GM19023 (cell line): ENCODE results near the gene POLDIP2.
A peak's percentile ranks its signal among the peaks of the same experiment; 100 is the strongest.

Experiments used
- ATAC-seq: cut with Tn5 transposase; IDR thresholded peaks from one replicate; pipeline ENCODE4 v1.9.1; 2021; ENCODE audit warnings: mild to moderate bottlenecking, moderate library complexity; ENCODE audit not compliant: unreplicated experiment

Gene POLDIP2

GRCh38 chr17:28357061-28357900 lies at the start of gene POLDIP2:
Gene POLDIP2, minus strand, starts transcription at chr17:28357527. Its CDS starts 79 bp downstream, at chr17:28357448.
- ATAC-seq, result peak; percentile 95

- ATAC-seq, result no peak
These were observed 49.1 kb upstream of the POLDIP2 start for GRCh38 chr17:28406473-28406814.

GRCh38 chr17:28405632-28406472 lies 48.5 kb upstream of the POLDIP2 start, which contains the start of gene SLC46A1:
Gene SLC46A1, minus strand, starts transcription at chr17:28406212. Its CDS starts 98 bp downstream, at chr17:28406114.
- peak; percentile 76 for ATAC-seq

- no peak for ATAC-seq
These were observed 47.7 kb upstream of the POLDIP2 start for GRCh38 chr17:28404812-28405570.

GRCh38 chr17:28404461-28404811 lies 47.1 kb upstream of the POLDIP2 start:
- no peak for ATAC-seq

GRCh38 chr17:28404007-28404406 lies 46.7 kb upstream of the POLDIP2 start:
- ATAC-seq, result no peak

- ATAC-seq, result no peak
These were observed 45.5 kb upstream of the POLDIP2 start for GRCh38 chr17:28402844-28403243.

GRCh38 chr17:28402224-28402630 lies 44.9 kb upstream of the POLDIP2 start:
- ATAC-seq, result no peak

GRCh38 chr17:28399808-28400207 lies 42.5 kb upstream of the POLDIP2 start:
- no peak for ATAC-seq

- no peak for ATAC-seq
These were observed 41.1 kb upstream of the POLDIP2 start for GRCh38 chr17:28398280-28398981.

- ATAC-seq, result no peak
These were observed 40.5 kb upstream of the POLDIP2 start for GRCh38 chr17:28397687-28398279.

GRCh38 chr17:28397275-28397674 lies 39.9 kb upstream of the POLDIP2 start:
- no peak for ATAC-seq

GRCh38 chr17:28396635-28397239 lies 39.4 kb upstream of the POLDIP2 start:
- ATAC-seq, result no peak

GRCh38 chr17:28395968-28396367 lies 38.6 kb upstream of the POLDIP2 start:
- ATAC-seq, result no peak

GRCh38 chr17:28395426-28395825 lies 38.1 kb upstream of the POLDIP2 start:
- ATAC-seq, result no peak

- no peak for ATAC-seq
These were observed 37.2 kb upstream of the POLDIP2 start for GRCh38 chr17:28394337-28395116.

- ATAC-seq, result no peak
These were observed 35.2 kb upstream of the POLDIP2 start for GRCh38 chr17:28392491-28392890.

GRCh38 chr17:28391401-28391800 lies 34.1 kb upstream of the POLDIP2 start:
- no peak for ATAC-seq

- ATAC-seq, result no peak
These were observed 33.7 kb upstream of the POLDIP2 start for GRCh38 chr17:28390984-28391383.
